Neural progenitor cell (in vitro differentiated cells): ENCODE data around the gene PHKG2. TPM values are rescaled to one million over a fixed set of nuclear protein-coding genes. Genes with fewer than 3 reads are reported as not detected.

Experiments
- DNase-seq: peaks from one replicate; pipeline ENCODE4 v3.0.0-alpha.2; 2016; ENCODE audit warnings: low spot score
- H2AFZ ChIP-seq: fragments of 200-600 bp; sonication (generic); replicated peaks from 2 replicates; pipeline ENCODE4 v1.6.1; 2016; ENCODE audit warnings: antibody characterized with exemption
- H3F3A ChIP-seq: fragments of 200-600 bp; sonication (generic); 2 replicates; pipeline ENCODE4 v1.6.1; 2016; ENCODE audit warnings: antibody characterized with exemption, low read depth
- H3K27ac ChIP-seq: fragments of 200-600 bp; sonication (generic); 2 replicates; pipeline ENCODE4 v1.5.1; 2016; ENCODE audit warnings: mild to moderate bottlenecking
- H3K27me3 ChIP-seq: fragments of 200-600 bp; sonication (generic); 2 replicates; pipeline ENCODE4 v1.6.1; 2016; ENCODE audit warnings: mild to moderate bottlenecking, moderate library complexity
- H3K36me3 ChIP-seq: fragments of 200-600 bp; sonication (generic); 2 replicates; pipeline ENCODE4 v1.5.1; 2016
- H3K4me1 ChIP-seq: fragments of 200-600 bp; sonication (generic); 2 replicates; pipeline ENCODE4 v1.6.1; 2016; ENCODE audit warnings: mixed run types
- H3K4me2 ChIP-seq: fragments of 200-600 bp; sonication (generic); 2 replicates; pipeline ENCODE4 v1.6.1; 2016
- H3K4me3 ChIP-seq: fragments of 200-600 bp; sonication (generic); 2 replicates; pipeline ENCODE4 v1.5.1; 2016
- H3K79me2 ChIP-seq: fragments of 200-600 bp; sonication (generic); 2 replicates; pipeline ENCODE4 v1.6.1; 2016; ENCODE audit warnings: low read depth
- H3K9ac ChIP-seq: fragments of 200-600 bp; sonication (generic); 2 replicates; pipeline ENCODE4 v1.6.1; 2016
- H3K9me3 ChIP-seq: fragments of 200-600 bp; sonication (generic); 2 replicates; pipeline ENCODE4 v1.5.1; 2016; ENCODE audit warnings: low read depth
- H4K20me1 ChIP-seq: fragments of 200-600 bp; sonication (generic); 2 replicates; pipeline ENCODE4 v1.6.1; 2016; ENCODE audit warnings: low read depth
- H3K27ac Mint-ChIP-seq: 3 replicates; pipeline ENCODE4 v1.8.0; 2021; ENCODE audit warnings: mixed read lengths
- H3K27me3 Mint-ChIP-seq: 2 replicates; pipeline ENCODE4 v1.8.0; 2022; ENCODE audit warnings: low read depth, mild to moderate bottlenecking, inconsistent platforms, moderate library complexity, mixed read lengths; ENCODE audit not compliant: insufficient read depth
- H3K36me3 Mint-ChIP-seq: 3 replicates; pipeline ENCODE4 v1.8.0; 2021; ENCODE audit warnings: mixed read lengths
- H3K4me1 Mint-ChIP-seq: 3 replicates; pipeline ENCODE4 v1.8.0; 2021; ENCODE audit warnings: mixed read lengths
- H3K4me3 Mint-ChIP-seq: 3 replicates; pipeline ENCODE4 v1.8.0; 2021; ENCODE audit warnings: mild to moderate bottlenecking, moderate library complexity, mixed read lengths
- H3K9me3 Mint-ChIP-seq: 3 replicates; pipeline ENCODE4 v1.8.0; 2020; ENCODE audit warnings: mixed read lengths
- EZH2 ChIP-seq: fragments of 200-600 bp; sonication (generic); IDR thresholded peaks from 2 replicates; pipeline ENCODE4 v1.6.1; 2017; ENCODE audit warnings: antibody characterized with exemption, mild to moderate bottlenecking, moderate library complexity
- EZH2phosphoT487 ChIP-seq: fragments of 200-600 bp; sonication (generic); IDR thresholded peaks from 2 replicates; pipeline ENCODE4 v1.6.1; 2017; ENCODE audit warnings: antibody characterized with exemption
- total RNA-seq: library from RNA; depleted of rRNA; stranded (reverse); fragments of >200 nt; gene quantifications from 2 replicates; pipeline ENCODE4 v1.2.3, GENCODE V29; 2015; ENCODE audit warnings: low replicate concordance
- TF ChIP-seq, protein P1 (sequence below): fragments of 200-600 bp; sonication (generic); IDR thresholded peaks from 2 replicates; pipeline ENCODE4 v1.5.1; 2017; ENCODE audit warnings: antibody characterized with exemption, mild to moderate bottlenecking

PHKG2 gene
- total RNA-seq, 1 donor from 2014 or later: 20.2 TPM

- H3K27ac Mint-ChIP-seq: no peak overlapping the region
- no peaks in the 10 kb centered on the region for H3K9me3 Mint-ChIP-seq
- Histone ChIP-seq H2AFZ (no peak overlapping the region), H3K79me2 (peaks cover 22% of the 10 kb centered on the region), H3K4me1 (peaks cover 10% of the 10 kb centered on the region), H3K36me3 (peaks cover 14% of the 10 kb centered on the region), H3K27ac (no peak overlapping the region), H3K27me3 (no peaks in the 10 kb centered on the region), H3K9me3 (no peaks in the 10 kb centered on the region), H3K9ac (no peak overlapping the region), H3K4me2 (no peak overlapping the region), H3F3A (peaks cover 6% of the 10 kb centered on the region), H3K4me3 (no peak overlapping the region), H4K20me1 (peaks cover 22% of the 10 kb centered on the region)
- peaks cover 14% of the 10 kb centered on the region for H3K4me1 Mint-ChIP-seq
- TF ChIP-seq EZH2phosphoT487: no peak
- TF ChIP-seq, protein P1, sequence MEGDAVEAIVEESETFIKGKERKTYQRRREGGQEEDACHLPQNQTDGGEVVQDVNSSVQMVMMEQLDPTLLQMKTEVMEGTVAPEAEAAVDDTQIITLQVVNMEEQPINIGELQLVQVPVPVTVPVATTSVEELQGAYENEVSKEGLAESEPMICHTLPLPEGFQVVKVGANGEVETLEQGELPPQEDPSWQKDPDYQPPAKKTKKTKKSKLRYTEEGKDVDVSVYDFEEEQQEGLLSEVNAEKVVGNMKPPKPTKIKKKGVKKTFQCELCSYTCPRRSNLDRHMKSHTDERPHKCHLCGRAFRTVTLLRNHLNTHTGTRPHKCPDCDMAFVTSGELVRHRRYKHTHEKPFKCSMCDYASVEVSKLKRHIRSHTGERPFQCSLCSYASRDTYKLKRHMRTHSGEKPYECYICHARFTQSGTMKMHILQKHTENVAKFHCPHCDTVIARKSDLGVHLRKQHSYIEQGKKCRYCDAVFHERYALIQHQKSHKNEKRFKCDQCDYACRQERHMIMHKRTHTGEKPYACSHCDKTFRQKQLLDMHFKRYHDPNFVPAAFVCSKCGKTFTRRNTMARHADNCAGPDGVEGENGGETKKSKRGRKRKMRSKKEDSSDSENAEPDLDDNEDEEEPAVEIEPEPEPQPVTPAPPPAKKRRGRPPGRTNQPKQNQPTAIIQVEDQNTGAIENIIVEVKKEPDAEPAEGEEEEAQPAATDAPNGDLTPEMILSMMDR: no peak
- TF ChIP-seq EZH2: no peak
- no peak overlapping the region for H3K4me3 Mint-ChIP-seq
- H3K27me3 Mint-ChIP-seq: peaks cover 11% of the 10 kb centered on the region
- H3K36me3 Mint-ChIP-seq: peaks cover 32% of the 10 kb centered on the region
- DNase-seq: no peak
These were observed 18.1 kb downstream of the PHKG2 start for GRCh38 chr16:30766206-30766932.

DNA sequence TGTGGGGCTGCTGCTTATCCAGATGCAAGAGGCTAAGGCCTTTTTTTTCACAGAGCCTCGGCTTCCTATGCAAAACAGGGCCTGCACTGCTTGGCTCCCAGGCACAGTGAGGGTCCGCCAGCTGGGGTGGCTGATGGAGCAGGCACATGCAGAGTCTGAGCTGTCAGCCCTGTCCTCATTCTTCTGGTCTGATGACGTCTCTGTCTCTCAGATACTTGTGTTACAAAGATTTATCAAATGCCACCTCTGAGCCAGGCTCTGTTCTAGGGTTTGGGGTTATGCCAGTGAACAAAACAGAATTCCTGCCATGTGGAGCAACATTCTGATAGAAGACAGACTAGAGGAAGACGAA lies 18.7 kb downstream of the PHKG2 start:
- Histone ChIP-seq H3K79me2 (peaks cover 22% of the 10 kb centered on the region), H3K4me2 (no peak overlapping the region), H3K4me3 (no peak overlapping the region), H3K4me1 (peaks cover 10% of the 10 kb centered on the region), H3K9me3 (no peaks in the 10 kb centered on the region), H3K27ac (no peak overlapping the region), H3K9ac (no peak overlapping the region), H4K20me1 (peaks cover 22% of the 10 kb centered on the region), H3K36me3 (peaks cover 14% of the 10 kb centered on the region), H3F3A (peaks cover under 1% of the 10 kb centered on the region), H3K27me3 (no peaks in the 10 kb centered on the region), H2AFZ (no peak overlapping the region)
- H3K4me1 Mint-ChIP-seq: peaks cover 14% of the 10 kb centered on the region
- H3K4me3 Mint-ChIP-seq: no peak overlapping the region
- H3K36me3 Mint-ChIP-seq: peaks cover 34% of the 10 kb centered on the region
- peaks cover 13% of the 10 kb centered on the region for H3K27me3 Mint-ChIP-seq
- H3K27ac Mint-ChIP-seq: no peak overlapping the region
- TF ChIP-seq, protein P1: no peak
- no peak for TF ChIP-seq EZH2
- TF ChIP-seq EZH2phosphoT487: no peak
- no peaks in the 10 kb centered on the region for H3K9me3 Mint-ChIP-seq
- DNase-seq: no peak

DNA sequence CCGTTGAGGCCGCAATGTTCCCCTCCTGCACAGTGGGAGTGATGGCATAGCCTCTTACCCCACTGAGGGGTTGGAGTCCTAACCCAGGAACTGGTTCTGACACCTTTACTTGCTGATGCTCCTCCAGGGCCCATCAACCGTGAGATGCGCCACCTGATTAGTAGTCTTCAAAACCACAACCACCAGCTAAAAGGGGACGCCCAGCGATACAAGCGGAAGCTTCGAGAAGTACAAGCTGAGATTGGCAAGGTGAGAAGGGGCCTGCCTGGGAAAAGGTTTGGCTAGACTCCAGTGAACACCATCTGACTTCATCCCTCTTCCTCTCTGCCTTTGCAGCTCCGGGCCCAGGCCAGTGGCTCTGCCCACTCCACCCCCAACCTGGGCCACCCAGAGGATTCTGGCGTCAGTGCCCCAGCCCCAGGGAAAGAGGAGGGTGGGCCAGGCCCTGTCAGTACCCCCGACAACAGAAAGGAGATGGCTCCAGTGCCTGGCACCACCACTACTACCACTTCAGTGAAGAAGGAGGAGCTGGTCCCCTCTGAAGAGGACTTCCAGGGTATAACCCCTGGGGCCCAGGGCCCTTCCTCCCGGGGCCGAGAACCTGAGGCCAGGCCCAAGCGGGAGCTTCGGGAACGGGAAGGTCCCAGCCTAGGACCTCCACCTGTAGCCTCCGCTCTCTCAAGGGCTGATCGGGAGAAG lies 19.7 kb downstream of the PHKG2 start:
- H3K4me3 ChIP-seq: no peak overlapping the region
- H3K79me2 ChIP-seq: peaks cover 15% of the 10 kb centered on the region
- Mint-ChIP-seq H3K4me3 (no peak overlapping the region), H3K4me1 (peaks cover 10% of the 10 kb centered on the region), H3K27ac (no peak overlapping the region), H3K27me3 (peaks cover 10% of the 10 kb centered on the region), H3K36me3 (peaks cover 41% of the 10 kb centered on the region), H3K9me3 (no peaks in the 10 kb centered on the region)
- TF ChIP-seq EZH2phosphoT487 (no peak), EZH2 (no peak)
- TF ChIP-seq, protein P1: no peak
- peaks cover 13% of the 10 kb centered on the region for H3K36me3 ChIP-seq
- H4K20me1 ChIP-seq: peaks cover 17% of the 10 kb centered on the region
- H3K4me2 ChIP-seq: no peak overlapping the region
- H3K27ac ChIP-seq: no peak overlapping the region
- H2AFZ ChIP-seq: no peak overlapping the region
- H3F3A ChIP-seq: no peaks in the 10 kb centered on the region
- H3K27me3 ChIP-seq: no peaks in the 10 kb centered on the region
- H3K9ac ChIP-seq: no peak overlapping the region
- H3K4me1 ChIP-seq: peaks cover 8% of the 10 kb centered on the region
- DNase-seq: no peak
- H3K9me3 ChIP-seq: no peaks in the 10 kb centered on the region
